ENCODE data around the gene HNRNPL.
"Not testable (repeated sequence)": the region's sequence is repeated elsewhere in the genome, so short reads cannot be mapped to it uniquely, and the experiment has no call there.

Gene HNRNPL

GRCh38 chr19:38880076-38880881, 30.5 kb upstream of the HNRNPL start:
- Histone ChIP-seq H3K27me3 (ENCODE audit: control insufficient read depth, insufficient read depth, low read length) (no peaks in the 10 kb centered on the region), H3K9ac (ENCODE audit: low read length) (no peak overlapping the region), H3K36me3 (ENCODE audit: control insufficient read depth, insufficient read depth, low read length) (peaks cover 5% of the 10 kb centered on the region), H3K4me1 (ENCODE audit: control insufficient read depth, insufficient read depth, low read length) (no peaks in the 10 kb centered on the region), H3K27ac (ENCODE audit: low read depth, low read length) (no peak overlapping the region), H3K4me3 (ENCODE audit: low read length) (no peak overlapping the region)

- Histone ChIP-seq H3K36me3 (ENCODE audit: control insufficient read depth, insufficient read depth, low read length) (peaks cover 5% of the 10 kb centered on the region), H3K27ac (ENCODE audit: low read depth, low read length) (no peak overlapping the region)
Observed at GRCh38 chr19:38879400-38879751, 29.6 kb upstream of the HNRNPL start.

DNA sequence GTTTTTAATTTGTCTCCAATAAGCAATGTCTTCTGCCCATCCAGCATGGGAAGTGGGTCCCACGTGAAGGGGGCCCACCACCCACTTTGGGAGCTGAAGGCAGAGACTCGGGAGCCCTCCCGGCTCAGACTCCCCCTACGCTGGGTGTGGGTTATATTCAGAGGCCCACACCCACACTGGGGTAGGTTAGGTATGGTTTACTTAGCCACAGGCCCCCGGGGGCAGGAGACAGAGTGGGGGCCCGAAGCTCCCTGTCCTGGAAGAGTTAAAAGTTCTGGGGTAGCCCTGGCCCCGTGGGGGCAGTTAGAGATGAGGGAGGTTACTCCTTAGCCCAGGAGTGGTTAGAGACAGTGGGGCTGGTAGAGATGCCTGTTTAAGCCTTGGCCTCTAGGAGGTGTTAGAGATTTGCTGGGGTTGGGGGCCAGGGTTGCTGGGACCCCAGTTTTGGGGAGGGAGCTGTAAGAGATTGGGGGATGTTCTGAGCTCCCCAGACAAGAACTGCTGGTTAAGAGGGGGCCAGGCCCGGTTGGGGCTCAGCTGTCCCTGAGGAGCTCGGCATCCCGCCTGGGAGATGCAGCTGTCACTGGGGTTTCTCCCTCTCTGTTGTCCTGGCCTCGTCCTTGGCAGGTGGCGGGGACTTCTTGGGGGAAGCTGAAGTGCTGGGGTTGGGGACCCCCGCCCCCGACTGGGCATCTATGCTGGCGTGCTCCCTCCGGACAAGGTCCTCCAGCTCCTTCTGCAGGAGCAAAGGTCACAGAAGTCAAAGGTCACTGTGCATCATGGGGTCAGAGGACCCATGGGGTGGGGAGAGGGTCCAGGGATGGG, 29.0 kb upstream of the HNRNPL start:
- H3K9ac ChIP-seq (ENCODE audit: low read length), result no peak overlapping the region
- H3K27ac ChIP-seq (ENCODE audit: low read depth, low read length), result no peak overlapping the region
- no peak overlapping the region for H3K4me3 ChIP-seq (ENCODE audit: low read length)
- no peaks in the 10 kb centered on the region for H3K27me3 ChIP-seq (ENCODE audit: control insufficient read depth, insufficient read depth, low read length)
- peaks cover 5% of the 10 kb centered on the region for H3K36me3 ChIP-seq (ENCODE audit: control insufficient read depth, insufficient read depth, low read length)
- H3K4me1 ChIP-seq (ENCODE audit: control insufficient read depth, insufficient read depth, low read length), result no peaks in the 10 kb centered on the region

More at GRCh38 chr19:38879400-38879751, 29.6 kb upstream of the HNRNPL start:
- no peaks in the 10 kb centered on the region for H3K4me1 ChIP-seq (ENCODE audit: control insufficient read depth, insufficient read depth, low read length)
- no peak overlapping the region for H3K4me3 ChIP-seq (ENCODE audit: low read length)
- H3K27me3 ChIP-seq (ENCODE audit: control insufficient read depth, insufficient read depth, low read length), result no peaks in the 10 kb centered on the region
- H3K9ac ChIP-seq (ENCODE audit: low read length), result no peak overlapping the region

DNA sequence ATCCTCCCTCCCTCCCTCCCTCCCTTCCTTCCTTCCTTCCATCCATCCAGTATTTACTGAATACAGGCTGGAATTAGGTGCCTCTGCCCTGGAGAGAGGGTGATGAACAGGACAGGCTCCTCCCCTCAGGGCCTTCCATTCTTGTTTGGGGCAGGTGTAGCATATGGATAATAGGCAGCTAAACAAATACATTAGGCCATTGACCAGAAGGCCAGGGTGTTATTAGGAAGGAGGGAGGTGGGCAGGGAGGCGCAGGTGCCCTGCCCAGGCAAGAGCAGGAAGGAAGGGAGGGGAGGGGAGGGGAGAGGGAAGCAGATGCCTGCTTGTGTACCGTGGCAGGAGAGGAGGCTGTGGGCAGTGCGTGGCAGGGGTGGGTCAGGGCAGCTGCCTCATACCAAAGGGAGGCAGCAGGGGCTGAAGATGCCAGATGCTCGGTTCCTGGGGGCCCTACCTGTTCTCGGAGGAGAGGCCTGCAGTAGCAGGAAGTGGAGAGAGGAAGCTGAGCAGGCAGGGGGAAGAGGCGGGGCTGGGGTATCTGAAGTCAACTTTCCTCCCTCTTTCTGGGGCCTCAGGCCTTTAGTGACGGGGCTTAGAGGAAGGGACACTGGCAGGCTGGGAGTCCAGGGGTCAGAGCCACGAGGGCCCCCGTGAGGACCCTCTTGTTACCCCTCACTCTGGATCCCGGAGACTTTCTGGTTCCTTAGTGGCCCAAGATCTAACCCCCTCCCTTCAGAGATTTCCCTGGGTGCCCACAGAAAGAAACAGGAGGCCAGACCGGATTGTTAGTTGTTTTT, 28.2 kb upstream of the HNRNPL start, which contains the start of gene RINL:
Gene RINL (minus strand): TSS at position 495 of the 794 bp plus-strand sequence. CDS start 1,533 bp downstream, outside the sequence.
- Histone ChIP-seq H3K9ac (ENCODE audit: low read length) (no peak within 1 kb of the TSS), H3K27me3 (ENCODE audit: control insufficient read depth, insufficient read depth, low read length) (no peaks in the 10 kb centered on the region), H3K36me3 (ENCODE audit: control insufficient read depth, insufficient read depth, low read length) (peaks cover 5% of the 10 kb centered on the region), H3K27ac (ENCODE audit: low read depth, low read length) (no peak within 1 kb of the TSS), H3K4me1 (ENCODE audit: control insufficient read depth, insufficient read depth, low read length) (no peaks in the 10 kb centered on the region), H3K4me3 (ENCODE audit: low read length) (peak within 1 kb of the TSS; percentile 20)

DNA sequence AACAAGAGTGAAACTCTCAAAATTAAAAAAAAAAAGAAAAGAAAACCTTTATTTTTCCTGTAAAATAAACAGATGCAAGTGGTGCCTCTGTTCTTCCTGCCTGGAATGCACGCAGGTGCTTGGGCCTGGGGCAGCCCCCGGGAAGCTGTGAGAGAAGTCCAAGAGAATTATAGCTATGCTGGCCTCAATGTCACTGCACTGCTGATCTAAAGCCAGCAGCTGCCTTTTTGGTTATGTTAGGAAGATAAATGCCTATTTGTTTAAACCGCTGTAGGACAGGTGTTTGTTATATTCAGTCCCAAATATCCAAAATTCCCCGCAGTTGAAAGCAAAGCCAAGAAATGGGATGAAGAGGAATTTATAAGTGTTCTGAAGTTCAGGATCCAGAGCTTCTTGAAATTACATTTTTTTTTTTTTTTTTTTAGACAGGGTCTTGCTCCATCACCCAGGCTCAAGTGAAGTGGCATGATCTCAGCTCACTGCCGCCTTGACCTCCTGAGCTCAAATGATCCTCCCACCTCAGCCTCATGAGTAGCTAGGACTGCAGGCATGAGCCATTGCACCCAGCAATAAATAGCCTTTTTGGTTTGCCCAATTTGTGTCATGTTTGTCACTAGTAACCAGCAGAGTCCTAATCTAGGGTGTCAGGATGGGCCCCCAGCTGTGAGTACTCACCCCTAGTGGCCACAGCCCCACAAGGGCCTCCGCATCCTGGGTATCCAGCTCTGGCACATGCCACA, 26.0 kb upstream of the HNRNPL start:
- Histone ChIP-seq H3K9ac (ENCODE audit: low read length) (no peak overlapping the region), H3K27ac (ENCODE audit: low read depth, low read length) (no peak overlapping the region), H3K4me3 (ENCODE audit: low read length) (no peak overlapping the region), H3K27me3 (ENCODE audit: control insufficient read depth, insufficient read depth, low read length) (no peaks in the 10 kb centered on the region), H3K4me1 (ENCODE audit: control insufficient read depth, insufficient read depth, low read length) (no peaks in the 10 kb centered on the region), H3K36me3 (ENCODE audit: control insufficient read depth, insufficient read depth, low read length) (no peaks in the 10 kb centered on the region)

- not testable (repeated sequence) for H3K36me3 ChIP-seq (ENCODE audit: control insufficient read depth, insufficient read depth, low read length); H3K27ac ChIP-seq (ENCODE audit: low read depth, low read length); H3K4me1 ChIP-seq (ENCODE audit: control insufficient read depth, insufficient read depth, low read length); H3K4me3 ChIP-seq (ENCODE audit: low read length); H3K27me3 ChIP-seq (ENCODE audit: control insufficient read depth, insufficient read depth, low read length); H3K9ac ChIP-seq (ENCODE audit: low read length)
Observed at GRCh38 chr19:38873400-38873799, 23.6 kb upstream of the HNRNPL start.

GRCh38 chr19:38870612-38871011, 20.8 kb upstream of the HNRNPL start:
- peaks cover 7% of the 10 kb centered on the region for H3K4me1 ChIP-seq (ENCODE audit: control insufficient read depth, insufficient read depth, low read length)
- no peak overlapping the region for H3K27ac ChIP-seq (ENCODE audit: low read depth, low read length)
- no peak overlapping the region for H3K4me3 ChIP-seq (ENCODE audit: low read length)
- no peaks in the 10 kb centered on the region for H3K27me3 ChIP-seq (ENCODE audit: control insufficient read depth, insufficient read depth, low read length)
- no peaks in the 10 kb centered on the region for H3K36me3 ChIP-seq (ENCODE audit: control insufficient read depth, insufficient read depth, low read length)
- H3K9ac ChIP-seq (ENCODE audit: low read length), result no peak overlapping the region

DNA sequence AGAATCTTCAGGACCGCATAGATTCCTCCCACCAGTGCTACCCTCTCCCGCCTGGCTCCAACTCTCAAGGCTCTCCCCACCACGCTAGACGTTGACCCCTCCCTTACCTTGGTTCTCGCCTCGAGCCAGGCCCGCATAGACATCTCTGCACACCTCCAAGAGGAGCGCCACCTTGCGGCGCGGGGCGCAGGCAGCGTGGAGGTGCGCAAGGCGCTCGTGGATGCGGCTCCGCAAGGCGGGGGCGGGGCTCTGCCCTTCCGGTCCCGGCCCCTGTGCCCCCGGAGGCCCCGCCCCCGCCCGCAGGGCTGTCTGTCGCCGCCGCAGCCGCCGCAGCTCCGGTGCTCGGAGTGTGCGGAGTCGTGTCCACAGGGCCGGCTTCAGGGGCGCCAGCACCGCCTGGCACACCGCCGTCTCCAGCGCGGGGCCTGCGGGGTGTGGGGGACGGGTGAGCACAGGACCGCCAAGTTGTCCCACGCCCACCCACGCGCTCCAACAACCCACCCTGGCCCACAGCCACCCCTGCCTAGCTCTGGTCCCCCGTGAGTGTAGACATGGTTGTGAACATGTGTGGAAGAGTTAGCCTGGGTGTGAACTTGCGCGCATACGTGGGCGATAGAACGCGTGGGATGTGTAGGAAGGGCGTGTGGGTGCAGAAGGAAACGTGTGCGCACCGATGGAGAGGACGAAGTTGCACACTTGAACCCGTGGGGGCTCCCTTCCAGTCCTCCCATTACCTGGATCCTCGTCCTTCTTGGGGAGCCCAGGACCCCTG, 20.2 kb upstream of the HNRNPL start:
- H3K36me3 ChIP-seq (ENCODE audit: control insufficient read depth, insufficient read depth, low read length), result no peaks in the 10 kb centered on the region
- peak overlapping the region; percentile 60 for H3K4me3 ChIP-seq (ENCODE audit: low read length)
- H3K4me1 ChIP-seq (ENCODE audit: control insufficient read depth, insufficient read depth, low read length), result peaks cover 7% of the 10 kb centered on the region
- H3K27me3 ChIP-seq (ENCODE audit: control insufficient read depth, insufficient read depth, low read length), result no peaks in the 10 kb centered on the region
- H3K9ac ChIP-seq (ENCODE audit: low read length), result no peak overlapping the region
- no peak overlapping the region for H3K27ac ChIP-seq (ENCODE audit: low read depth, low read length)

DNA sequence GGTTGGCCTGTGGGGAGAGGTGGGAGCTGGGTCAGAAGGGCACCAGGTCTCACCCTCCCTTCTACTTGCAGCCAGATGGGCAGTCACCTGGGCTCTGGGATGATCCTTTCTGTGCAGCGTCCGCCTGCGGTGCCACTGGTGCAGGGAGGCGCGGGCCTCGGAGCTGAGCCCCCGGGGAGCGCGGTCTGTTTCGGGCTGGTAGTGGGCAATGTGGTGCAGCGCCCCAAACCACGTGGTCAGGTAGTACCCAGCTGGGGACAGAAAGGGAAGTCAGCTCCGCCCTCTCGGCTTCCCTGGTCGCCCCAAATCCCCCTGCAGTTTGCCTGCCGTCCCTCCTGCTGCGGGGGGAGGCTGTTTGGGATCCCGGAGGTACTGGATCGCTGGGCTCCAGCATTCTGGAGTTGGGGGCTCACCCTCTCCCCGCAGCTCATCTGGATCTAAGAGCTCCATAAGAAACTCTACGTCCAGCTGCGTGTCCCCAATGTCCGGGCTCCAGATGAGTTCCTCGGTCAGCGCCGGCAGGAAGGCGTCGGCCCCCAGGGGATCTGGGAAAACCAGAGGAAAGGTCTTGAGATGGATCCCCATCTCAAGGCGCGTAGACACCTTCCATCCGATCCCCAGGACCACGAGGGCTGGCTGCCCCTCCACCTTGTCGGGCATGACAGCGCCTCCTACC, 19.5 kb upstream of the HNRNPL start:
- Histone ChIP-seq H3K36me3 (ENCODE audit: control insufficient read depth, insufficient read depth, low read length) (no peaks in the 10 kb centered on the region), H3K27me3 (ENCODE audit: control insufficient read depth, insufficient read depth, low read length) (no peaks in the 10 kb centered on the region), H3K4me3 (ENCODE audit: low read length) (peak overlapping the region; percentile 60), H3K27ac (ENCODE audit: low read depth, low read length) (no peak overlapping the region), H3K9ac (ENCODE audit: low read length) (peak overlapping the region; percentile 10), H3K4me1 (ENCODE audit: control insufficient read depth, insufficient read depth, low read length) (peaks cover 7% of the 10 kb centered on the region)

- Histone ChIP-seq H3K4me1 (ENCODE audit: control insufficient read depth, insufficient read depth, low read length) (peaks cover 7% of the 10 kb centered on the region), H3K4me3 (ENCODE audit: low read length) (peak overlapping the region; percentile 13), H3K27me3 (ENCODE audit: control insufficient read depth, insufficient read depth, low read length) (no peaks in the 10 kb centered on the region), H3K27ac (ENCODE audit: low read depth, low read length) (no peak overlapping the region), H3K9ac (ENCODE audit: low read length) (no peak overlapping the region), H3K36me3 (ENCODE audit: control insufficient read depth, insufficient read depth, low read length) (no peaks in the 10 kb centered on the region)
Observed at GRCh38 chr19:38868551-38868950, 18.8 kb upstream of the HNRNPL start.
